ENCODE results near the gene PRTG. TPM values are rescaled to one million over a fixed set of nuclear protein-coding genes. Genes with fewer than 3 reads are reported as not detected.

The PRTG gene
- total RNA-seq, 2 experiments from 2014 or later = not detected

DNA sequence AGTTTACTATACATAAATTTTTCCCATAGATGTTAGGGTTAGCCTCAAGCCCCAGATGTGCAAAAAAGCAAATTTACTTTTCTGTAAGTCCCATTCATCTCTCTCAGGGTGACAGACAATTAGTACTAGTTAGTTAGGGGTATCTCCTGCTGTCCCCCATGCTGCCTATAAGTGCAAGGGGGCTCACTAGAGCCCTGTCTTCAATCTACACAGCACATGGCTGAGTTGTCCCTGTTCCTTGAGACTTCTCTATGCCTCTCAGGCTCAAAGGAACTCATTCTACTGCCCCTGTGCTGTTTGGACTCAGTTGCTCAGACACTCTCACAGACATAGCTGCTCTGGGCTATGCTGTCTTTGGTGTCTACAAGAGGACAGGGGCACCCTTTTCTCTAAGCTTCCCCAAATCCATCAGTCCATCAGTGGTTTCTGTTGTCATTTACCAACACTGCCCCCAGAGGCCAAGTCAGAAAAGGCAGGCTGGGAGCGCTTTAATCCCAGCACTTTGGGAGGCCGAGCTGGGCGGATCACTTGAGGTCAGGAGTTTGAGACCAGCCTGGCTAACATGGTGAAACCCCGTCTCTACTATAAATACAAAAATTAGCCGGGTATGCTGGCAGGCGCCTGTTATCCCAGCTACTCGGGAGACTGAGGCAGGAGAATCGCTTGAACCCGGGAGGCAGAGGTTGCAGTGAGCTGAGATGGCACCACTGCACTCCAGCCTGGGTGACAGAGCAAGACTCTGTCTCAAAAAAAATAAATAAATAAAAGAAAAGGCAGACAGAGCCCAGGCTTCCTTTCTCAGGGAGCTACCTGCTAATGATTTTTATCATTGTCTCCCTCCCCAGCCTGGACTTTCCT is 31.4 kb upstream of the PRTG start:
- ATAC-seq = peak; percentile 69
- POLR2A ChIA-PET = no interaction called here
- intact Hi-C loops (cut with micrococcal nuclease) = no loop called here

DNA sequence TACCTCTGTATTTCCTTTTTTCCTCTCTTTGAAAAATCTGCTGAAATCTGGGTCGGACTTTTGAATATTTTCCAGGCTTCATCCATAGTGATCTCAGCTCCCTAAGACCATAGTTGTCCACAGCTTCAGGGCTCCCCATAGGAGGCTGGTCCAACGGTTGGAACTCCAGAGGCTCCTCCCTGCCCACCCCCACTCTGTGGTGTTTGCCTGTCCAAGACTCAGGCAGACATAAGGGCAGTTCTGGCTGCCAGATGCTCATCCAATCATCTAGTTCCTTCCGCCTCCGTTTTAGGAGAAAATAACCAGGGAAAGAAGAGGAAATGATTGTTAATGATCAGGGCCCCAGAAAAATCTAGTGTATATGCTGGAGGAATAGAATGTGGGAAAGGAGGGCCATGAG is 27.9 kb upstream of the PRTG start:
- ChIA-PET POLR2A (no interaction called here), CTCF (no interaction called here)
- peaks cover 7% of the 10 kb centered on the region for H3K4me1 Mint-ChIP-seq (ENCODE audit: low read depth)
- peaks cover 13% of the 10 kb centered on the region for H3K27me3 Mint-ChIP-seq
- H3K4me3 Mint-ChIP-seq = no peak overlapping the region
- DNase-seq = no peak
- no peaks in the 10 kb centered on the region for H3K9me3 Mint-ChIP-seq
- intact Hi-C loops (cut with micrococcal nuclease) = no loop called here
- TF ChIP-seq, protein P1, sequence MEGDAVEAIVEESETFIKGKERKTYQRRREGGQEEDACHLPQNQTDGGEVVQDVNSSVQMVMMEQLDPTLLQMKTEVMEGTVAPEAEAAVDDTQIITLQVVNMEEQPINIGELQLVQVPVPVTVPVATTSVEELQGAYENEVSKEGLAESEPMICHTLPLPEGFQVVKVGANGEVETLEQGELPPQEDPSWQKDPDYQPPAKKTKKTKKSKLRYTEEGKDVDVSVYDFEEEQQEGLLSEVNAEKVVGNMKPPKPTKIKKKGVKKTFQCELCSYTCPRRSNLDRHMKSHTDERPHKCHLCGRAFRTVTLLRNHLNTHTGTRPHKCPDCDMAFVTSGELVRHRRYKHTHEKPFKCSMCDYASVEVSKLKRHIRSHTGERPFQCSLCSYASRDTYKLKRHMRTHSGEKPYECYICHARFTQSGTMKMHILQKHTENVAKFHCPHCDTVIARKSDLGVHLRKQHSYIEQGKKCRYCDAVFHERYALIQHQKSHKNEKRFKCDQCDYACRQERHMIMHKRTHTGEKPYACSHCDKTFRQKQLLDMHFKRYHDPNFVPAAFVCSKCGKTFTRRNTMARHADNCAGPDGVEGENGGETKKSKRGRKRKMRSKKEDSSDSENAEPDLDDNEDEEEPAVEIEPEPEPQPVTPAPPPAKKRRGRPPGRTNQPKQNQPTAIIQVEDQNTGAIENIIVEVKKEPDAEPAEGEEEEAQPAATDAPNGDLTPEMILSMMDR (IDR thresholded peaks at IDR 0.05) = no peak
- ATAC-seq = no peak
- H3K36me3 Mint-ChIP-seq (ENCODE audit: low read depth) = no peaks in the 10 kb centered on the region
- no peak overlapping the region for H3K27ac Mint-ChIP-seq

More for the DNA sequence above, 31.4 kb upstream of the PRTG start:
- Mint-ChIP-seq H3K4me1 (ENCODE audit: low read depth) (no peaks in the 10 kb centered on the region), H3K4me3 (no peak overlapping the region), H3K9me3 (no peaks in the 10 kb centered on the region), H3K27me3 (peaks cover 16% of the 10 kb centered on the region), H3K36me3 (ENCODE audit: low read depth) (no peaks in the 10 kb centered on the region), H3K27ac (no peak overlapping the region)
- DNase-seq = peak; percentile 61
- CTCF ChIA-PET = interaction anchor here (0.7 to 2.7 kb wide), 26 partner anchors 8 to 575 kb away, joined by 3 to 15 read pairs (median 4); no protein-coding TSS in a partner anchor
- TF ChIP-seq, protein P1 (IDR thresholded peaks at IDR 0.05) = peak; percentile 76

DNA sequence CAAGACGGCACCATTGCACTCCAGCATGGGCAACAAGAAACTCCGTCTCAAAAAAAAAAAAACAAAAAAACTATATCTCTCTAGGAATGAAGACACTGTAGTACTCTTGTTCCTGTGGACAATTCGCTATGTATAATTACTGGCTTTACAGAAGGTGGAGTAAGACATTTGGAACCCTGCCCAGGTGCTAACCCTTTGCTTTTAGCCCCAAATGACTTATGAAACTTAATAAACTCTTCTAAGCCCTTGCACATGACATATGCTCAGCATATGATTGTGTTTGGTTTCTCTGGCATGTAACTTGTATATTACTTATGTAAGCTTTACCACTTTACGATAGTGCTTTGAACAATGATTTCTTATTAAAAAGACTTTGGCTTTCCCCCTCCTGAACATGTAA is 27.3 kb upstream of the PRTG start:
- Mint-ChIP-seq H3K4me3 (no peak overlapping the region), H3K27me3 (peaks cover 8% of the 10 kb centered on the region), H3K9me3 (no peaks in the 10 kb centered on the region), H3K36me3 (ENCODE audit: low read depth) (no peaks in the 10 kb centered on the region), H3K27ac (no peak overlapping the region), H3K4me1 (ENCODE audit: low read depth) (peaks cover 7% of the 10 kb centered on the region)
- POLR2A ChIA-PET = interaction anchor here (0.6 kb wide), 1 partner anchor 518 kb away, joined by 3 read pairs; no protein-coding TSS in a partner anchor
- TF ChIP-seq, protein P1 (IDR thresholded peaks at IDR 0.05) = no peak
- no peak for ATAC-seq
- intact Hi-C loops (cut with micrococcal nuclease) = no loop called here
- CTCF ChIA-PET = no interaction called here
- no peak for DNase-seq

DNA sequence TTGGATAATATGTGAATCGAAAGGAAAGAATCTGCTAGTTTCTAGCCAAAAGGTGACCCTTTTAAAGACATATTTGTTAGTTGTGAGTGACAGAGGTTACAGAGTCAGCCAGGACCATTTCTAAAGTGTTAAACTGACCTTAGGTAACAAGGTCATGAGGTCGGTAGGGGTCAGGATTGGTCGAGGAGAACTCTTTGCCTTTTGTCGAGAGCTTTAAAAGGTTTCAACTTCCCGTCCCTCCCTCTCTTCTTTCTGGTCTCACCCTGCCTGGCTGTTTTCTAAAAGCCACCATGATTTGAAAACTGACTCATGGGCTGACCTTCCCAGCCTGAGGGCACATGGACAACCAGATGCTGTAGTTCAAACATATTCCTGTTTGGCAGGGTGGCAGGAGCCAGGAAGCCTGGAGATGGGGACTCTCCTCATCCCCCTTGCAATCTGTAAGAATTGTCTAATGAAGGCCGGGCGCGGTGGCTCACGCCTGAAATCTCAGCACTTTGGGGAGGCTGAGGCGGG is 25.8 kb upstream of the PRTG start:
- no peak overlapping the region for H3K27ac Mint-ChIP-seq
- no peaks in the 10 kb centered on the region for H3K9me3 Mint-ChIP-seq
- peaks cover 7% of the 10 kb centered on the region for H3K4me1 Mint-ChIP-seq (ENCODE audit: low read depth)
- no peak overlapping the region for H3K4me3 Mint-ChIP-seq
- TF ChIP-seq, protein P1 (IDR thresholded peaks at IDR 0.05) = no peak
- ATAC-seq (no peak), DNase-seq (no peak)
- intact Hi-C loops (cut with micrococcal nuclease) = no loop called here
- H3K36me3 Mint-ChIP-seq (ENCODE audit: low read depth) = no peaks in the 10 kb centered on the region
- POLR2A ChIA-PET = no interaction called here
- CTCF ChIA-PET = no interaction called here
- H3K27me3 Mint-ChIP-seq = peaks cover 8% of the 10 kb centered on the region

DNA sequence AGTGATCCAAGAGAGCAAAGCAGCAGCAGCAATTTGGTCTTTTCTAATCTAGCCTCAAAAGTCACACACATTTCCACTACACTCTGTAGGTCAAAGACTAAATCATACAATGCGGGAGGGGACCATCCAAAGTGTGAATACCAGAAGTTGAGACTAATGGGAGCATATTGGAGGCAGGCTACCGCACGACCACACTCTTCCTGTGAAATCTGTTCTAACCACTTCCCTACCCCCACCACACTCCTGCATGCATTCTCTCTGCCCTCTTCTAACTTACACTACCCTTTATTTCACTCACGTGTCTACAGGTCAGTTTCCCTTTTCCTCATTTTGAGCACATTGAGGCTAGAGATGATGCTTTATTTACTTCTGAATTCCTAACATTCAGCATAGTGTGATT is 23.7 kb upstream of the PRTG start:
- Mint-ChIP-seq H3K27ac (no peak overlapping the region), H3K4me3 (no peak overlapping the region), H3K4me1 (ENCODE audit: low read depth) (peaks cover 7% of the 10 kb centered on the region), H3K9me3 (no peaks in the 10 kb centered on the region), H3K36me3 (ENCODE audit: low read depth) (no peaks in the 10 kb centered on the region), H3K27me3 (peaks cover 8% of the 10 kb centered on the region)
- ChIA-PET POLR2A (no interaction called here), CTCF (interaction anchor here (0.5 kb wide), 1 partner anchor 152 kb away, joined by 3 read pairs; no protein-coding TSS in a partner anchor)
- DNase-seq = no peak
- intact Hi-C loops (cut with micrococcal nuclease) = no loop called here
- no peak for ATAC-seq
- TF ChIP-seq, protein P1 (IDR thresholded peaks at IDR 0.05) = no peak
